Testis (tissue), 3 donors: ENCODE results near the gene L3MBTL4. TPM values are rescaled to one million over a fixed set of nuclear protein-coding genes. Genes with fewer than 3 reads are reported as not detected.
"Not testable (repeated sequence)": the region's sequence is repeated elsewhere in the genome, so short reads cannot be mapped to it uniquely, and the experiment has no call there.

Experiments used
- DNase-seq: peaks from one replicate; pipeline ENCODE4 v3.0.0-alpha.2; 2019
- H3K27ac ChIP-seq, 2 donors: fragments of 200-600 bp; sonication (generic); one replicate each; pipeline ENCODE4 v1.5.1; 2019
- H3K27me3 ChIP-seq: fragments of 200-600 bp; sonication (generic); one replicate; pipeline ENCODE4 v1.5.1; 2019
- H3K36me3 ChIP-seq: fragments of 200-600 bp; sonication (generic); one replicate; pipeline ENCODE4 v1.5.1; 2017; ENCODE audit warnings: low read depth; ENCODE audit errors: missing control alignments
- H3K4me1 ChIP-seq: fragments of 200-600 bp; sonication (generic); one replicate; pipeline ENCODE4 v1.5.1; 2019
- H3K4me3 ChIP-seq, 2 donors: fragments of 200-600 bp; sonication (generic); one replicate each; pipeline ENCODE4 v1.5.1; 2017 to 2019
- H3K9me3 ChIP-seq: fragments of 200-600 bp; sonication (generic); one replicate; pipeline ENCODE4 v1.5.1; 2017
- CTCF ChIP-seq, 3 experiments: fragments of 450-650 bp in 2 of 3; fragments of 200-600 bp in 1 of 3; sonication (generic) in 1 of 3; IDR thresholded peaks; one replicate each; pipeline ENCODE4 v1.5.1; 2016 to 2019; ENCODE audit warnings: antibody characterized with exemption in 3 of 3, mild to moderate bottlenecking in 2 of 3, moderate library complexity in 1 of 3
- POLR2A ChIP-seq: fragments of 450-650 bp; IDR thresholded peaks from one replicate; pipeline ENCODE4 v1.6.1; 2017; ENCODE audit warnings: antibody characterized with exemption, mild to moderate bottlenecking, moderate library complexity
- WGBS, 2 donors: methylation state at CpG; one replicate each; pipeline ENCODE4 v1.1.5; 2018; 5-methylcytosine and 5-hydroxymethylcytosine counted together
- intact Hi-C: fragments of 100-400 bp; cut with DNase I; formaldehyde crosslinking; loops from one replicate; pipeline ENCODE4 v1.15.1; 2023; ENCODE audit warnings: low total_unique reads
- polyA plus RNA-seq: library from polyadenylated mRNA; stranded (reverse); fragments of 350-450 nt; fragmentation: Illumina TruSeq; extraction: RNeasy Lipid Tissue Mini Kit (QIAGEN cat#74804); gene quantifications from one replicate; pipeline ENCODE4 v1.2.3, GENCODE V29; 2014; ENCODE audit warnings: low read depth, low replicate concordance; ENCODE audit not compliant: insufficient read depth
- total RNA-seq, 2 donors: library from RNA; depleted of rRNA; stranded (reverse); fragments of >200 nt; gene quantifications; one replicate each; pipeline ENCODE4 v1.2.3, GENCODE V29; 2016

Gene L3MBTL4
- total and polyA plus RNA-seq, 3 donors from 2014 or later = 26.6 to 50.9 (median 46.2) TPM

GRCh38 chr18:6199777-6200176 is 214.9 kb downstream of the L3MBTL4 start:
- 62 to 88% methylated on average over 1 of the region's 1 CpG for WGBS, 2 donors
- TF ChIP-seq POLR2A (no peak), CTCF (IDR thresholded peaks at IDR 0.05) (no peak)
- Histone ChIP-seq H3K9me3 (no peaks in the 10 kb centered on the region), H3K4me3 (no peak overlapping the region), H3K27ac (no peak overlapping the region), H3K4me1 (peaks cover 3% of the 10 kb centered on the region), H3K36me3 (no peaks in the 10 kb centered on the region), H3K27me3 (no peaks in the 10 kb centered on the region)
- intact Hi-C loops = no loop called here
- no peak for DNase-seq

GRCh38 chr18:6198585-6198984 is 216.1 kb downstream of the L3MBTL4 start:
- H3K4me1 ChIP-seq = peaks cover 6% of the 10 kb centered on the region
- intact Hi-C loops = no loop called here
- no peak for TF ChIP-seq CTCF (IDR thresholded peaks at IDR 0.05)
- TF ChIP-seq POLR2A = no peak
- no peak for DNase-seq
- H3K36me3 ChIP-seq = no peaks in the 10 kb centered on the region
- no peaks in the 10 kb centered on the region for H3K9me3 ChIP-seq
- H3K27ac ChIP-seq = no peak overlapping the region
- no peaks in the 10 kb centered on the region for H3K27me3 ChIP-seq
- WGBS, 2 donors = 85 to 89% methylated on average over 1 of the region's 1 CpG
- no peak overlapping the region for H3K4me3 ChIP-seq

GRCh38 chr18:6194640-6195039 is 220.1 kb downstream of the L3MBTL4 start:
- DNase-seq = no peak
- intact Hi-C loops = no loop called here
- no peak overlapping the region for H3K4me3 ChIP-seq
- H3K36me3 ChIP-seq = no peaks in the 10 kb centered on the region
- peaks cover 6% of the 10 kb centered on the region for H3K4me1 ChIP-seq
- H3K9me3 ChIP-seq = no peaks in the 10 kb centered on the region
- no peaks in the 10 kb centered on the region for H3K27me3 ChIP-seq
- no peak overlapping the region for H3K27ac ChIP-seq
- 86 to 100% methylated on average over 2 of the region's 2 CpGs for WGBS, 2 donors
- TF ChIP-seq CTCF (IDR thresholded peaks at IDR 0.05) = no peak
- TF ChIP-seq POLR2A = no peak

GRCh38 chr18:6185782-6186181 is 228.9 kb downstream of the L3MBTL4 start:
- H3K4me1 ChIP-seq, H3K9me3 ChIP-seq, H3K27me3 ChIP-seq, H3K27ac ChIP-seq, DNase-seq, intact Hi-C loops, H3K4me3 ChIP-seq, H3K36me3 ChIP-seq: not testable (repeated sequence)
- WGBS, 2 donors = 92 to 95% methylated on average over 3 of the region's 3 CpGs

- DNase-seq = no peak
- WGBS, 2 donors = 91 to 94% methylated on average over 8 of the region's 8 CpGs
- Histone ChIP-seq H3K36me3 (no peaks in the 10 kb centered on the region), H3K27ac (no peak overlapping the region), H3K9me3 (no peaks in the 10 kb centered on the region), H3K27me3 (no peaks in the 10 kb centered on the region), H3K4me3 (no peak overlapping the region), H3K4me1 (no peaks in the 10 kb centered on the region)
- TF ChIP-seq CTCF (IDR thresholded peaks at IDR 0.05) = no peak
- no peak for TF ChIP-seq POLR2A
- intact Hi-C loops = no loop called here
Observed at GRCh38 chr18:6174983-6175745, 239.5 kb downstream of the L3MBTL4 start.
